NCI-H2196 treated with DMSO at 0.1 percent for 48 hours (cell line): ENCODE data around the gene MICU1.
"Not testable (repeated sequence)": the region's sequence is repeated elsewhere in the genome, so short reads cannot be mapped to it uniquely, and the experiment has no call there.

Experiments
- DNase-seq: peaks from one replicate; lab custom pipeline; 2025; ENCODE audit not compliant: unreplicated experiment; lab: John Stamatoyannopoulos, UW

The MICU1 gene

GRCh38 chr10:72564596-72564995 lies 61.3 kb downstream of the MICU1 start:
- no peak for DNase-seq

GRCh38 chr10:72563327-72563932 lies 62.4 kb downstream of the MICU1 start:
- DNase-seq: no peak

- no peak for DNase-seq
Observed at GRCh38 chr10:72561745-72562166, 64.1 kb downstream of the MICU1 start.

GRCh38 chr10:72557362-72557761 lies 68.5 kb downstream of the MICU1 start:
- DNase-seq: no peak

GRCh38 chr10:72552857-72553256 lies 73.0 kb downstream of the MICU1 start:
- no peak for DNase-seq

- no peak for DNase-seq
Observed at GRCh38 chr10:72550239-72550638, 75.6 kb downstream of the MICU1 start.

GRCh38 chr10:72545546-72545945 lies 80.3 kb downstream of the MICU1 start:
- no peak for DNase-seq

GRCh38 chr10:72543855-72544254 lies 82.0 kb downstream of the MICU1 start:
- DNase-seq: not testable (repeated sequence)

- no peak for DNase-seq
Observed at GRCh38 chr10:72542396-72542815, 83.5 kb downstream of the MICU1 start.

GRCh38 chr10:72541337-72541736 lies 84.5 kb downstream of the MICU1 start:
- no peak for DNase-seq

GRCh38 chr10:72540193-72540807 lies 85.6 kb downstream of the MICU1 start:
- DNase-seq: no peak

- DNase-seq: no peak
Observed at GRCh38 chr10:72539137-72539536, 86.7 kb downstream of the MICU1 start.

- no peak for DNase-seq
Observed at GRCh38 chr10:72525689-72526088, 100.2 kb downstream of the MICU1 start.

- DNase-seq: no peak
Observed at GRCh38 chr10:72525277-72525676, 100.6 kb downstream of the MICU1 start.

- DNase-seq: no peak
Observed at GRCh38 chr10:72524489-72524888, 101.4 kb downstream of the MICU1 start.

- no peak for DNase-seq
Observed at GRCh38 chr10:72523932-72524396, 101.9 kb downstream of the MICU1 start.

GRCh38 chr10:72523062-72523461 lies 102.8 kb downstream of the MICU1 start:
- no peak for DNase-seq

GRCh38 chr10:72517244-72517643 lies 108.6 kb downstream of the MICU1 start:
- no peak for DNase-seq

- DNase-seq: no peak
Observed at GRCh38 chr10:72515455-72515854, 110.4 kb downstream of the MICU1 start.

GRCh38 chr10:72513910-72514309 lies 112.0 kb downstream of the MICU1 start:
- no peak for DNase-seq

- no peak for DNase-seq
Observed at GRCh38 chr10:72511459-72511858, 114.4 kb downstream of the MICU1 start.

GRCh38 chr10:72509941-72510340 lies 115.9 kb downstream of the MICU1 start:
- DNase-seq: no peak
